Skeletal muscle satellite cell (primary cell): ENCODE data around the gene MRPL42. TPM values are rescaled to one million over a fixed set of nuclear protein-coding genes. Genes with fewer than 3 reads are reported as not detected.
"Not testable (repeated sequence)": the region's sequence is repeated elsewhere in the genome, so short reads cannot be mapped to it uniquely, and the experiment has no call there.

Experiments used
- H3K27me3 ChIP-seq: 2 replicates; pipeline ENCODE4 v1.7.0; 2013; ENCODE audit warnings: low read length; ENCODE audit not compliant: control insufficient read depth, insufficient read depth
- H3K36me3 ChIP-seq: 2 replicates; pipeline ENCODE4 v1.7.0; 2013; ENCODE audit warnings: mild to moderate bottlenecking, control low read depth, low read length; ENCODE audit not compliant: insufficient read depth
- H3K4me1 ChIP-seq: 2 replicates; pipeline ENCODE4 v1.7.0; 2013; ENCODE audit warnings: low read length; ENCODE audit not compliant: control insufficient read depth, insufficient read depth
- H3K4me2 ChIP-seq: 2 replicates; pipeline ENCODE4 v1.7.0; 2013; ENCODE audit warnings: mild to moderate bottlenecking, low read length
- H3K4me3 ChIP-seq: 2 replicates; pipeline ENCODE4 v1.7.0; 2013; ENCODE audit warnings: low read length
- H3K9ac ChIP-seq: 2 replicates; pipeline ENCODE4 v1.7.0; 2013; ENCODE audit warnings: mild to moderate bottlenecking, low read depth, low read length, moderate library complexity
- H3K9me3 ChIP-seq: replicated peaks from 2 replicates; pipeline ENCODE4 v1.7.0; 2013; ENCODE audit warnings: mild to moderate bottlenecking, control low read depth, low read length
- small RNA-seq: library from RNA; depleted of rRNA; stranded (forward); fragments of <200 nt; gene quantifications from one replicate; pipeline ENCODE3, GENCODE V24; 2012

The MRPL42 gene

GRCh38 chr12:93558685-93559084 lies 91.4 kb downstream of the MRPL42 start:
- not testable (repeated sequence) for H3K9ac ChIP-seq, H3K4me2 ChIP-seq, H3K4me1 ChIP-seq, H3K36me3 ChIP-seq, H3K4me3 ChIP-seq, H3K27me3 ChIP-seq, H3K9me3 ChIP-seq

GRCh38 chr12:93563807-93564538 lies 96.7 kb downstream of the MRPL42 start:
- no peak overlapping the region for H3K4me2 ChIP-seq
- no peaks in the 10 kb centered on the region for H3K36me3 ChIP-seq
- no peaks in the 10 kb centered on the region for H3K27me3 ChIP-seq
- no peaks in the 10 kb centered on the region for H3K4me1 ChIP-seq
- no peak overlapping the region for H3K9ac ChIP-seq
- no peaks in the 10 kb centered on the region for H3K9me3 ChIP-seq
- no peak overlapping the region for H3K4me3 ChIP-seq

GRCh38 chr12:93565760-93566159 lies 98.4 kb downstream of the MRPL42 start:
- Histone ChIP-seq H3K4me2 (no peak overlapping the region), H3K4me3 (no peak overlapping the region), H3K4me1 (no peaks in the 10 kb centered on the region), H3K9ac (no peak overlapping the region), H3K9me3 (no peaks in the 10 kb centered on the region), H3K27me3 (no peaks in the 10 kb centered on the region), H3K36me3 (no peaks in the 10 kb centered on the region)

Small RNA genes lying within 50 kb of the gene (small RNA-seq; reads per million reads assigned to genes)
- gene RF00019: not detected
